Breast epithelium (tissue), 3 donors: Measurements from ENCODE around the gene ARID3A.

Experiments
- POLR2A ChIP-seq: fragments of 450-650 bp; IDR thresholded peaks from one replicate; pipeline ENCODE4 v1.6.1; 2016; ENCODE audit warnings: antibody characterized with exemption, mild to moderate bottlenecking, moderate library complexity
- POLR2AphosphoS5 ChIP-seq, 3 donors: sonication (generic); formaldehyde crosslinking; IDR thresholded peaks; one replicate each; pipeline ENCODE4 v1.6.1; 2017; ENCODE audit warnings: antibody characterized with exemption in 3 of 3

DNA sequence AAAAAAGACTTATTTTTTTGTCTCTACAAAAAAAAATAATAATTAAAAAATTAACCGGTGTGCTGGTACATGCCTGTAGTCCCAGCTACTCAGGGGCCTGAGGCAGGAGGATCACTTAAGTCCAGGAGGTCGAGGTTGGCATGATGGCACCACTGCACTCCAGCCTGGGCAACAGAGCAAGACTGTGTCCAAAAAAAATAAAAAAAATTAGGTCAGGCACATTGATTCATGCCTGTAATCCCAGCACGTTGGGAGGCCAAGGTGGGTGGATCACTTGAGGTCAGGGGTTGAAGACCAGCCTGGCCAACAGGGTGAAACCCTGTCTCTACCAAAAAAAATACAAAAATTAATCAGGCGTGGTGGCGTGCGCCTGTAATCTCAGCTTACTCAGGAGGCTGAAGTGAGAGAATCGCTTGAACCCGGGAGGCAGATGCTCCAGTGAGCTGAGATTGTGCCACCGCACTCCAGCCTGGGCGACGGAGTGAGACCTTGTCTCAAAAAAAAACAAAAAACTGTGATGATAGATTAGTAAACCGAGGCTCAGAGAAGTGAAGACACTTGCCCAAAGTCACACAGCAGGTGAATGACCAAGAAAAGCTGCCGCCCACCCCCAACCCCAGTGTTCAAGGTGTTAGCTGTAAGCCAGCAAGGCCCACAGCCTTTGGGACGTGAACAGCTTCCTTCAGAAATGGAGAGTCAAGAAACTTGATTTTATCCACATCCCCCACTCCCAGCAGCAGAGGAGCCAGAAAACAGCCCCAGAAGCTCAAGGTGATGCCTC, 23.2 kb upstream of the ARID3A start:
- no peak for TF ChIP-seq POLR2AphosphoS5 (IDR thresholded peaks at IDR 0.05)
- TF ChIP-seq POLR2A, result no peak
